Kidney glomerular epithelial cell (primary cell): ENCODE data around the gene BCL11A.

ENCODE experiments used
- DNase-seq: peaks from one replicate; lab custom pipeline; 2025; lab: John Stamatoyannopoulos, UW

The BCL11A gene

GRCh38 chr2:60484133-60484645 is 69.3 kb downstream of the BCL11A start:
- no peak for DNase-seq

GRCh38 chr2:60483401-60483800 is 70.1 kb downstream of the BCL11A start:
- DNase-seq = no peak

- no peak for DNase-seq
These were observed 71.2 kb downstream of the BCL11A start for GRCh38 chr2:60482222-60482621.

GRCh38 chr2:60481257-60481656 is 72.2 kb downstream of the BCL11A start:
- DNase-seq = no peak

GRCh38 chr2:60480089-60480773 is 73.2 kb downstream of the BCL11A start:
- DNase-seq = peak; percentile 27

- no peak for DNase-seq
These were observed 74.0 kb downstream of the BCL11A start for GRCh38 chr2:60479226-60480088.

GRCh38 chr2:60478660-60479059 is 74.8 kb downstream of the BCL11A start:
- DNase-seq = no peak

- DNase-seq = no peak
These were observed 77.1 kb downstream of the BCL11A start for GRCh38 chr2:60476206-60476954.

- DNase-seq = no peak
These were observed 78.2 kb downstream of the BCL11A start for GRCh38 chr2:60475123-60475830.

- DNase-seq = no peak
These were observed 79.2 kb downstream of the BCL11A start for GRCh38 chr2:60474301-60474700.

GRCh38 chr2:60473546-60473945 is 79.9 kb downstream of the BCL11A start:
- DNase-seq = no peak

- DNase-seq = no peak
These were observed 80.7 kb downstream of the BCL11A start for GRCh38 chr2:60472663-60473289.

GRCh38 chr2:60472041-60472440 is 81.4 kb downstream of the BCL11A start:
- no peak for DNase-seq

- no peak for DNase-seq
These were observed 83.1 kb downstream of the BCL11A start for GRCh38 chr2:60470340-60470739.

GRCh38 chr2:60469536-60470317 is 83.7 kb downstream of the BCL11A start:
- no peak for DNase-seq

GRCh38 chr2:60468382-60469085 is 84.9 kb downstream of the BCL11A start:
- no peak for DNase-seq

GRCh38 chr2:60466161-60466702 is 87.2 kb downstream of the BCL11A start:
- no peak for DNase-seq

- DNase-seq = no peak
These were observed 87.7 kb downstream of the BCL11A start for GRCh38 chr2:60465736-60466135.

GRCh38 chr2:60463249-60463648 is 90.2 kb downstream of the BCL11A start:
- DNase-seq = no peak
